K562 (cell line): Measurements from ENCODE around the gene LYPD3. TPM values are rescaled to one million over a fixed set of nuclear protein-coding genes. Genes with fewer than 3 reads are reported as not detected.

Experiments used
- ARHGAP35 ChIP-seq: fragments of 450-650 bp; IDR thresholded peaks from 2 replicates; pipeline ENCODE4 v1.6.1; 2018; ENCODE audit not compliant: partially characterized antibody
- ARID4B ChIP-seq: sonication (generic); formaldehyde crosslinking; IDR thresholded peaks from 2 replicates; pipeline ENCODE4 v1.8.0; 2022; ENCODE audit warnings: mild to moderate bottlenecking, missing genetic modification reagents
- CBX5 ChIP-seq: IDR thresholded peaks from 2 replicates; pipeline ENCODE4 v1.6.1; 2014; ENCODE audit warnings: low read depth, borderline replicate concordance
- CSDE1 ChIP-seq, 2 experiments: fragments of 450-650 bp; IDR thresholded peaks; 2 replicates each; pipeline ENCODE4 v1.6.1; 2016; ENCODE audit warnings: mild to moderate bottlenecking in 1 of 2
- HIVEP1 ChIP-seq: fragments of 250-450 bp; sonication (Bioruptor Pico); IDR thresholded peaks from 2 replicates; pipeline ENCODE4 v1.4.0; 2020; ENCODE audit warnings: mild to moderate bottlenecking
- IFI16 ChIP-seq: fragments of 250-450 bp; sonication (Bioruptor Pico); IDR thresholded peaks from 2 replicates; pipeline ENCODE4 v2.1.2; 2022; ENCODE audit warnings: mild to moderate bottlenecking, inconsistent platforms
- LCOR ChIP-seq: sonication (generic); formaldehyde crosslinking; IDR thresholded peaks from 2 replicates; pipeline ENCODE4 v1.8.0; 2022; ENCODE audit warnings: mild to moderate bottlenecking, missing genetic modification reagents
- MBD2 ChIP-seq: sonication (generic); IDR thresholded peaks from 2 replicates; pipeline ENCODE4 v1.6.1; 2016; ENCODE audit warnings: low read depth, borderline replicate concordance
- MYC ChIP-seq, 2 experiments: fragments of 250-450 bp in 1 of 2; sonication (Bioruptor Pico) in 1 of 2; IDR thresholded peaks; 2 replicates each; pipeline versions ENCODE4 v1.5.1 to v1.6.1; 2012 to 2021; ENCODE audit warnings: low read depth in 2 of 2, borderline replicate concordance in 1 of 2, improper control_type of control experiment in 1 of 2, low read length in 1 of 2, mild to moderate bottlenecking in 1 of 2, moderate library complexity in 1 of 2
- NR4A1 ChIP-seq, 2 experiments: fragments of 250-450 bp in 1 of 2; fragments of 450-650 bp in 1 of 2; sonication (Bioruptor Pico) in 1 of 2; IDR thresholded peaks; 2 replicates each; pipeline versions ENCODE4 v1.4.0 to v1.6.1; 2016 to 2020; ENCODE audit warnings: mild to moderate bottlenecking in 2 of 2, missing compliant biosample characterization in 1 of 2, missing genetic modification characterization in 1 of 2, moderate library complexity in 1 of 2
- RBM22 ChIP-seq: fragments of 200-400 bp; formaldehyde crosslinking; IDR thresholded peaks from 2 replicates; pipeline ENCODE4 v1.6.1; 2018; ENCODE audit warnings: low read length, low read depth; ENCODE audit not compliant: poor library complexity, severe bottlenecking
- RHOXF2B ChIP-seq: fragments of 250-450 bp; sonication (Bioruptor Pico); conservative IDR thresholded peaks from 2 replicates; pipeline ENCODE4 v1.5.1; 2021
- SNRNP70 ChIP-seq: fragments of 200-400 bp; formaldehyde crosslinking; optimal IDR thresholded peaks from 2 replicates; pipeline ENCODE3; 2017; ENCODE audit warnings: low read depth, low read length
- TBP ChIP-seq: optimal IDR thresholded peaks from 2 replicates; pipeline ENCODE3; 2011; ENCODE audit warnings: low read depth, low read length, improper control_type of control experiment
- ZC3H8 ChIP-seq: fragments of 450-650 bp; IDR thresholded peaks from 2 replicates; pipeline ENCODE4 v1.6.1; 2017
- ZZZ3 ChIP-seq: fragments of 450-650 bp; IDR thresholded peaks from 2 replicates; pipeline ENCODE4 v1.6.1; 2016; ENCODE audit warnings: antibody characterized with exemption, mild to moderate bottlenecking, moderate library complexity
- polyA plus RNA-seq, 8 experiments: library from polyadenylated mRNA; depleted of rRNA in 4 of 8; stranded (reverse) in 5 of 8; unstranded in 3 of 8; fragments of >200 nt; fragmentation: Nextera tagmentation in 2 of 8; fragmentation: Illumina TruSeq in 1 of 8; extraction: Ambion mirVana in 2 of 8; extraction: Trizol in 1 of 8; gene quantifications; 2 replicates each; pipeline versions ENCODE4 v1.2.1 to v1.2.3, GENCODE V29; 2011 to 2014; ENCODE audit warnings: inconsistent platforms in 1 of 8, missing spikeins in 1 of 8
- total RNA-seq, 7 experiments: library from RNA; depleted of rRNA in 6 of 7; stranded (reverse); fragments of >200 nt in 6 of 7; fragmentation: Illumina TruSeq in 2 of 7; extraction: Trizol in 2 of 7; gene quantifications; 2 replicates each; pipeline versions ENCODE4 v1.2.1 to v1.2.3, GENCODE V29; 2011 to 2021; ENCODE audit warnings: low replicate concordance in 1 of 7
- TF ChIP-seq, protein P1 (sequence below): fragments of 250-450 bp; sonication (Bioruptor Pico); IDR thresholded peaks from 2 replicates; pipeline ENCODE4 v1.8.0; 2022; ENCODE audit warnings: moderate library complexity, mild to moderate bottlenecking, inconsistent platforms
- TF ChIP-seq, protein P2 (sequence below), 2 experiments: fragments of 450-650 bp in 1 of 2; IDR thresholded peaks; 2 replicates each; pipeline ENCODE4 v1.6.1; 2011 to 2017; ENCODE audit warnings: low read depth in 2 of 2, antibody characterized with exemption in 1 of 2, borderline replicate concordance in 1 of 2, low read length in 1 of 2, mild to moderate bottlenecking in 1 of 2, mixed read lengths in 1 of 2; ENCODE audit not compliant: control insufficient read depth in 1 of 2

Gene LYPD3
- total and polyA plus RNA-seq, 9 of the 15 experiments (the other 6 are each of a cell fraction or from before 2014, with no cell fraction given): 0.04 to 0.33 (median 0.20) TPM; not detected in 1

DNA sequence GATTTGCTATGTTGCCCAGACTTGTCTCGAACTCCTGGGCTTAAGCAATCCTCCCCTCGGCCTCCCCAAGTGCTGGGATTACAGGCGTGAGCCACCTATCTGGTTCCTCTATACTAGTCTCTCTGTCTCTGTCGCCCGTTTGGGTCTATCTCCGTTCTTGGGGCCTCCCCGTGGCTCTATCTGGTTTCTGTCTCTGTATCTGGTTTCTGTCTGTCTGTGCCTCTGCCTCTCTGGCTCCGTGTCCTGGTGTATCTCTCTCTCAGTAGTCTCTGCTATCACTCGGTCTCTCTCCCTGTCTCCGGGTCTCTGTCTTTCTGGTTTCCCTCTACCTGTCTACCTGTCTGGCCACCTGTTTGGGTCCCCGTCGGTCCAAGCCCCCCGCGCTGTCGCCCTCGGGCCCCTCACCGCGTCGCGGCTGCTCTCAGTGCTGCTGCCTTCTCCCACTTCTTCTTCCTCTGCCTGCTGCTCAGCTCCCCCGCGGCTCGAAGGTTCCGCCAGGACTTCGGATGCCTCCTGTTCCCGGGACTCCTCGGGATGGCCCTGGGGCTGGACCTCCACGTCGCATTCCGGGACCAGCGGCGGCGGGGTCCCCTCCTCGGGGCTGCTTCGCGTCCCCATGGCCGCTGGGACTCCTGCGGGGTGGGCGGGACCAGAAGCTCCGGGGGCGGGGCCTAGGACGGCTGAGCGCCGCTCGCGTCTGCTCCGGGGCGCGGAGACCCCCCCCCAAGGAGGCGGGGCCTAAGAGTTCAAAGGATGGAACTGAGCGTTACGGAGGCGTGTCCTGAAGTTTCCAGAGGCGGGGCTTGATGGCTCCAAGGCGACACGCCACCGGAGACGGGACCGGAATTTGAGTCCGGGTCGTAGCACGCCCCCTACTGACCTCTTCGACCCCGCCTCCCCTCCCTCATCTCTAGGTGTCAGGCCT lies 38.4 kb upstream of the LYPD3 start (continued):
- 0 out of 2 replicates have a peak, but pooled peaks have one; percentile 11 for TF ChIP-seq MBD2
- TF ChIP-seq TBP: no peak
- no peak for TF ChIP-seq RHOXF2B (CRISPR knock-in tag)
- TF ChIP-seq SNRNP70: no peak
- TF ChIP-seq ARID4B (CRISPR knock-in tag): no peak
- TF ChIP-seq, protein P1, sequence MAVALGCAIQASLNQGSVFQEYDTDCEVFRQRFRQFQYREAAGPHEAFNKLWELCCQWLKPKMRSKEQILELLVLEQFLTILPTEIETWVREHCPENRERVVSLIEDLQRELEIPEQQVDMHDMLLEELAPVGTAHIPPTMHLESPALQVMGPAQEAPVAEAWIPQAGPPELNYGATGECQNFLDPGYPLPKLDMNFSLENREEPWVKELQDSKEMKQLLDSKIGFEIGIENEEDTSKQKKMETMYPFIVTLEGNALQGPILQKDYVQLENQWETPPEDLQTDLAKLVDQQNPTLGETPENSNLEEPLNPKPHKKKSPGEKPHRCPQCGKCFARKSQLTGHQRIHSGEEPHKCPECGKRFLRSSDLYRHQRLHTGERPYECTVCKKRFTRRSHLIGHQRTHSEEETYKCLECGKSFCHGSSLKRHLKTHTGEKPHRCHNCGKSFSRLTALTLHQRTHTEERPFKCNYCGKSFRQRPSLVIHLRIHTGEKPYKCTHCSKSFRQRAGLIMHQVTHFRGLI (CRISPR knock-in tag): no peak
- no peak for TF ChIP-seq IFI16
- TF ChIP-seq, protein P2, sequence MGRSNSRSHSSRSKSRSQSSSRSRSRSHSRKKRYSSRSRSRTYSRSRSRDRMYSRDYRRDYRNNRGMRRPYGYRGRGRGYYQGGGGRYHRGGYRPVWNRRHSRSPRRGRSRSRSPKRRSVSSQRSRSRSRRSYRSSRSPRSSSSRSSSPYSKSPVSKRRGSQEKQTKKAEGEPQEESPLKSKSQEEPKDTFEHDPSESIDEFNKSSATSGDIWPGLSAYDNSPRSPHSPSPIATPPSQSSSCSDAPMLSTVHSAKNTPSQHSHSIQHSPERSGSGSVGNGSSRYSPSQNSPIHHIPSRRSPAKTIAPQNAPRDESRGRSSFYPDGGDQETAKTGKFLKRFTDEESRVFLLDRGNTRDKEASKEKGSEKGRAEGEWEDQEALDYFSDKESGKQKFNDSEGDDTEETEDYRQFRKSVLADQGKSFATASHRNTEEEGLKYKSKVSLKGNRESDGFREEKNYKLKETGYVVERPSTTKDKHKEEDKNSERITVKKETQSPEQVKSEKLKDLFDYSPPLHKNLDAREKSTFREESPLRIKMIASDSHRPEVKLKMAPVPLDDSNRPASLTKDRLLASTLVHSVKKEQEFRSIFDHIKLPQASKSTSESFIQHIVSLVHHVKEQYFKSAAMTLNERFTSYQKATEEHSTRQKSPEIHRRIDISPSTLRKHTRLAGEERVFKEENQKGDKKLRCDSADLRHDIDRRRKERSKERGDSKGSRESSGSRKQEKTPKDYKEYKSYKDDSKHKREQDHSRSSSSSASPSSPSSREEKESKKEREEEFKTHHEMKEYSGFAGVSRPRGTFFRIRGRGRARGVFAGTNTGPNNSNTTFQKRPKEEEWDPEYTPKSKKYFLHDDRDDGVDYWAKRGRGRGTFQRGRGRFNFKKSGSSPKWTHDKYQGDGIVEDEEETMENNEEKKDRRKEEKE (IDR thresholded peaks at IDR 0.05; ENCODE audit: borderline replicate concordance in 1 of 2, control insufficient read depth in 1 of 2, low read depth in 2 of 2, low read length in 1 of 2): no peak
- no peak for TF ChIP-seq ARHGAP35
- TF ChIP-seq MYC (IDR thresholded peaks at IDR 0.05; ENCODE audit: low read depth, low read length): peak; percentile 55; the same call in 1 of the 2 replicates
- TF ChIP-seq MYC (CRISPR knock-in tag; IDR thresholded peaks at IDR 0.05; ENCODE audit: borderline replicate concordance, low read depth): no peak
- no peak for TF ChIP-seq ZC3H8
- TF ChIP-seq HIVEP1 (CRISPR knock-in tag): no peak
- TF ChIP-seq CBX5: no peak
- no peak for TF ChIP-seq ZZZ3
- TF ChIP-seq CSDE1 (IDR thresholded peaks at IDR 0.05): no peak
- no peak for TF ChIP-seq NR4A1 (CRISPR knock-in tag; IDR thresholded peaks at IDR 0.05)
- no peak for TF ChIP-seq NR4A1 (tag; IDR thresholded peaks at IDR 0.05)
- TF ChIP-seq LCOR: peak; percentile 58; the same call in 1 of the 2 replicates
- no peak for TF ChIP-seq RBM22
